ENCODE results near the gene C16orf87.
"Not testable (repeated sequence)": the region's sequence is repeated elsewhere in the genome, so short reads cannot be mapped to it uniquely, and the experiment has no call there.

The C16orf87 gene, protein sequence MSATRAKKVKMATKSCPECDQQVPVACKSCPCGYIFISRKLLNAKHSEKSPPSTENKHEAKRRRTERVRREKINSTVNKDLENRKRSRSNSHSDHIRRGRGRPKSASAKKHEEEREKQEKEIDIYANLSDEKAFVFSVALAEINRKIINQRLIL

DNA sequence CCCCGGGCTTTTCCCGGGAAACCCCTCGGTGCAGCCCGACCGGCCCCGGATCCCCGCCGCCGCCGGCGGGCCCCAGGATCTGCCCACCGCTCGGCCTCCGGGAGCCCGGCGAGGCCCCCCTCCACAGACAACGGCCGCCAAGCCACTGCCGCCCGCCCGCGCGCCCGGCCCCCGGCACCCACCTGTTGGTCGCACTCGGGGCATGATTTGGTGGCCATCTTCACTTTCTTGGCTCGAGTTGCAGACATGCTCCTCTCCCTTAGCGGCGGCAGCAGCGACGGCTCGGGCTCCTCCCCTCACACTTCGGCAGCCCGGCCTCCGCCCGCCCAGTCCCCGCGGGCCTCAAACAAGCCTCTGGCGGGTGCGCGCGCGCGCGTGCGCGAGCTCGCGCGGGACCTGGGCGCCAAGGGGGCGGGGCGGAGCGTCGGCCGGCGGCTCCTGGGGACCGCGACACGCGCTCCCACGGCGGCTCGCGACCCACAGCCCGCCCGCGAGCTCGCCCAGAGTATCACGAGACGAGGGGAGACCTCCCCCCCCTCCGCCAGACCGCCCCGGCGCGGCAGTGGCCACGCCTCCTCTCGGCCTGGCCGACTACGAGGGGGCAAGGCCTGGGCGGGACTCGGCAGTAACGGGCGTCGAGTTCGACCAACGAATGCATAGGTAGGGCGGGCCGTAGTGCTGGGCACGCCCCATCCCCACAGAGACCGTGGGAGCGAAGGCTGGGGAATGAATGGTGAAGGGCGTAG lies at the start of gene C16orf87:
Gene C16orf87 (minus strand): TSS at position 279 of the 746 bp plus-strand sequence. CDS start 31 bp downstream, at position 248.
- peak; percentile 95 for DNase-seq

DNA sequence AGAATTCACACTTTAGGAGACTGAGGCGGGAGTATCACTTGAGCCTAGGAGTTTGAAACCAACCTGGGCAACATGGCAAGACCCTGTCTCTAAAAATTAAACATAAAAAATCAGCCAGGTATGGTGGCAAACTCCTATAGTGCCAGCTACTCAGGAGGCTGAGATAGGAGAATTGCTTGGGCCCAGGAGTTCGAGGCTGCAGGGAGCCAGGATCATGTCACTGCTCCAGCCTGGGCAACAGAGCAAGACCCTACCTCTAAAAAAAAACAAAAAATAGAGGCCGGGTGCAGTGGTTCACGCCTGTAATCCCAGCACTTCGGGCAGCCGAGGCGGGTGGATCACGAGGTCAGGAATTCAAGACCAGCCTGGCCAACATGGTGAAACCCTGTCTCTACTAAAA lies 44.3 kb upstream of the C16orf87 start:
- no peak for DNase-seq

DNA sequence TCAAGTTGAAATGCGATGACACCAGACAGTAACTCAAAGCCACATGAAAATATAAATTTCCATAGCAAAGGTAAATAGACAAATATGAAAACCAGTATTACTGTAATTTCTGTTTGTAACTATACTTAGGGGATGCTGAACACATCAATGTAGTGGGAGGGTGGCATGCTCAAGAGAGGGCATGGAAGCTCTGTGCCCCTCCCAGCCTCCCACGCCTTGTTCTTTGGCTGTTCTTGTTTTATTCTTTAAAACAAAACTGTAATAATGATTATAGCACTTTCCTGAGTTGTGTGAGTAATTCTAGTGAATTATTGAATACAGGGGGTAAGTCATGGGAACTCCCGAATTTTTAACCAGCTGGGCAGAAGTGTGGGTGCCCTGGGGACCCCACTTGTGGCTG lies 42.2 kb upstream of the C16orf87 start:
- DNase-seq: no peak

DNA sequence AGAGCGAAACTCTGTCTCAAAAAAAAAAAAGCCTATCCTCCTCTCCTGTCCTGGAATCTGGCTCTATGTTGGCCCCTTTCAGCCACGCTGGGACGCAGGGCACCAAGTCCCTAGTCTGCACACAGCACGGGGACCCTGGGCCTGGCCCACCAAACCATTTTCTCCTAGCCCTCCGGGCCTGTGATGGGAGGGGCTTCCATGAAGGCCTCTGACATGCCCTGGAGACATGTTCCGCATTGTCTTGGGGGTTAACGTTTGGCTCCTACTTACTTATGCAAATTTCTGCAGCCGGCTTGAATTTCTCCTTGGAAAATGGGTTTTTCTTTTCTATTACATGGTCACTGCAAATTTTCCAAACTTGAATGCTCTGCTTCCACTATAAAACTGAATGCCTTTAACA lies 40.6 kb upstream of the C16orf87 start:
- no peak for DNase-seq

DNA sequence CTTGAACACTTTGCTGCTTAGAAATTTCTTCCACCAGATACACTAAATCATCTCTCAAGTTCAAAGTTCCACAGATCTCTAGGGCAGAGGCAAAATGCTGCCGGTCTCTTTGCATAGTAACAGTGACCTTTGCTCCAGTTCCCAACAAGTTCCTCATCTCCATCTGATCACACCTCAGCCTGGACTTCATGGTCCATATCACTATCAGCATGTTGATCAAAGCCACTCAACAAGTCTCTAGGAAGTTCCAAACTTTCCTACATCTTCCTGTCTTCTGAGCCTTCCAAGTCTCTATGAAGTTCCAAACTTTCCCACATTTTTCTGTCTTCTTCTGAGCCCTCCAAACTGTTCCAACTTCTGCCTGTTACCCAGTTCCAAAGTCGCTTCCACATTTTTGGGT lies 37.9 kb upstream of the C16orf87 start:
- not testable (repeated sequence) for DNase-seq

DNA sequence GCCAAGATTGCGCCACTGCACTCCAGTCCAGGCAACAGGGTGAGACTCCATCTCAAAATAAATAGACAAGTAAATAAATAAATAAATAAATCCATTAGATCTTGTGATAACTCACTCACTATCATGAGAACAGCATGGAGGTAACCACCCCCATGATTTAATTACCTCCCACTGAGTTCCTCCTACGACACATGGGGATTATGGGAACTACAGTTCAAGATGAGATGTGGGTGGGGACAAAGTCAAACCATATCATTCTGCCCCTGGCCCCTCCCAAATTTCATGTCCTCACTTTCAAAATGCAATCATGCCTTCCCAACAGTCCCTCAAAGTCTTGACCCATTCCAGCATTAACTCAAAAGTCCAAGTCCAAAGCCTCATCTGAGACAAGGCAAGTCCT lies 36.5 kb upstream of the C16orf87 start:
- not testable (repeated sequence) for DNase-seq

DNA sequence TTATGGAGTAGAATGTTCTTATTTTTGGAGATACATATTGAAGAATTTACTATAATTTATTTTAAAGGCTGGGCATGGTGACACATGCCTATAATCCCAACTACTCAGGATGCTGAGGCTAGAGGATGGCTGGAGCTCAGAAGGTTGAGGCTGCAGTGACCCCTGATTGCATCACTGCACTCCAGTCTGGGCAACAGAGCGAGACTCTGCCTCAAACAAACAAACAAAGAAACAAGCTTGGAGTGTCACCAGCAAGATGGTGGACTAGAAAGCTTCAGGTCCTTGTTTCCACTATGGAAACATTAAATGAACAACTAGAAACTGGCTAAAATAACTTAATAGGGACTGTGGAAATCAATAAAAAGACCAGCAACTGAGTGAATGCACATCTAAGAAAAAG lies 35.3 kb upstream of the C16orf87 start:
- no peak for DNase-seq

DNA sequence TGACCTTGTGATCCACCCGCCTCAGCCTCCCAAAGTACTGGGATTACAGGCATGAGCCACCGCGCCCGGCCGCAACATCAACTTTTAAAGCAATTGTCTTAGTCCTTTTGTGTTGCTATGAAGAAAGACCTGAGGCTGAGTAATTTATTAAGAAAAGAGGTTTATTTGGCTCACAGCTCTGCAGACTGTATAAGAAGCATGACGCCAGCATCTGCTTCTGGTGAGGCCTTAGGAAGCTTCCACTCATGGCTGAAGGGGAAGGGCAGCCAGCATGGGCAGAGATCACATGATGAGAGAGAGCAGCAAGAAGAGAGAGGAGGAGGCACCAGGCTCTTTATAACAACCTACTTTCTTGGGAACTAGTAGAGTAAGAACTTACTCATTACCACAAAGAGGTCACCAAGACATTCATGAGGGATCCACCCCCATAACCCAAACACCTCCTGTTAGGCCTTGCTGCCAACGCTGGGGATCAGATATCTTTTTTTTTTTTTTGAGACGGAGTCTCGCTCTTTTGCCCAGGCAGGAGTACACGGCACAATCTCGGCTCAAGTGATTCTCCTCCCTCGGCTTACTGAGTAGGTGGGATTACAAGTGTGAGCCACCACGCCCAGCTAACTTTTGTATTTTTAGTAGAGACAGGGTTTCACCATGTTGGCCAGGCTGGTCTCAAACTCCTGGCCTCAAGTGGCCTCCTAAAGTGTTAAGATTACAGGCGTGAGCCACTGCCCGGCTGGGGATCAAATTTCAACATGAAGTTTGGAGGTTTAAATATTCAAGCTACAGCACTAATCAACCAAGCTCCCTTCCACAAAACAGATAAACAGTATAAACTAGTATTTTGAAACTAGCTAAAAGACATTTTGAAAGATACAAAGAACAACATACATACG lies 31.8 kb upstream of the C16orf87 start:
- no peak for DNase-seq

DNA sequence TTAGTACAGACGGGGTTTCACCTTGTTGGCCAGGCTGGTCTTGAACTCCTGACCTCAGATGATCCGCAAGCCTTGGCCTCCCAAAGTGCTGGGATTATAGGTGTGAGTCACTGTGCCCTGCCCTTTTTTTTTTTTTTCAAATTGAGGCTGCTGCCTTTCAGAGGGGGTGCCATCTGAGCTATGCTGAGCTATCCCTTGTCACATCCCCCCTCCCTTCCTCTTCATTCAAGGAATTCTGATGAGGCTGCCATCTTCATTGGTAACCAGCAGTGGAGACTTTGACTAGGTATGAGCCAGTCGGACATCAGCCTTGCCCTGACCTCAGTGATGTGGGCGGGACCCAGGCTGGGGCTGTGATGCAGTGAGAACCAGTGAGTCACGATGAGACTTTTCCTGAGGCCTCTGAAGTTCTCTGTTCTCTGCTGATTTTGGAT lies 28.8 kb upstream of the C16orf87 start:
- DNase-seq: no peak

DNA sequence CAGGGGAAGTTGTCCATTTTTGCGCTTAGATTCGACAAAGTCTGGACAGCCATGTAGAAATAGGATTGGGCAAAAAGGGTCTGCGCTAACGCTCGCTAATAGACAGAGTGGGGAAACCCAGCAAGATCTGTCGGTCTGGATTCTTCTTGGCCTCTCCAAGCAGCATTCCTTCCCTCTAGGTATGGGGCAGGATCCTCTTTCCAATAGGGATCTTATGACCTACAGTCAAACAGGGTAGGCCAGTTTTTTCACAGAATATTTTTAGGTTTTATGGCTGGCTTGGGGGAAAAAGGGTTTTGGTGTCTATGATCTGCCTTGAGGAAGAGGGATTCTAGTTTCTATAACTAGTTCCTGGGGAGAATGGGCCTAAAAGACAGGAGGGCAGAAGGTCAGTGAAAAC lies 27.2 kb upstream of the C16orf87 start:
- DNase-seq: no peak

DNA sequence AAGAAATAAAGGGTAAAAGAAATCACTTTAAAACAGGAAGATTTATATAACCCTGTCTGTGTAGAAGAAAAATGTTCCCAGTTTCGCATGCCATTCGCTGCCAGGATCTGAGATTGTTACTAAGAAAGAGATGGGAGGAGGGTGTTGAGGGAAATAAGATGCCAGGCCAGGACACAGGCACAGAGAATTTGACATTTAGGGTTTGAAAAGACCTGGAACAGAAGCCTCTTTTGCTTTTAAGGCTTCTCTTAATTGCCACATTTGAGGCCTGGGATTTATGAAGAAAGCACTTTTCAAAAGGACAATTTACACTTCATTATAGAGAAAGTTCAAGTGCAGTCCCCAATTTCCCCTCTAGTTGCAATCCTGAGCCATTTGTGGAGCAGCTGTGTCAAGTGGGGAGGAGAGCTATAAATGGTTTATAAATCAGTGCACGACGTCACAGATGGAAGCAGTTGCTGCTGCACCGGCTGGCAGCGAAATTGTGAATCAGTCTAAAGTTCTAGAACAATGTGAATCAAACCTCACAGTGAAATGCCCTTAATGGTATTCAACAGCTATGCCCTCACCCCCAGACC lies 26.5 kb upstream of the C16orf87 start:
- DNase-seq: peak; percentile 38

DNA sequence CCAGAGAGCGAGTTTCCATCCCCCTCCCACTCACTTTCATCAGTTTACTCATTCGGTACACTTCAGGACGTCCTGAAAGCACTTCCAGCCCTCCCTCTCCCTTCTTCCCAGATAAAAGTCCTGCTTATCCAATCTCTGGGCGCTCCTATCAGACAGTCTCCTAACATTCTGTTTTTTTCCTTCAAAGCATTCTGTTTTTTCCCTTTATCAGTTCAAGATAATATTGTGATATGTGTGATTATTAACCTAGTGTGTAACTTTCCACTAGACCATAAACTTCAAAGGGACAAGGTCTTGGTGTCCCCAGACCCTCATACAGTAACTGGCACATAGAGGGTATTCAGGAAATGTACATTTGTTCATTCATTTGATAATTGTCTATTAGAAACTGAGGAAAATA lies 24.4 kb upstream of the C16orf87 start:
- DNase-seq: no peak

DNA sequence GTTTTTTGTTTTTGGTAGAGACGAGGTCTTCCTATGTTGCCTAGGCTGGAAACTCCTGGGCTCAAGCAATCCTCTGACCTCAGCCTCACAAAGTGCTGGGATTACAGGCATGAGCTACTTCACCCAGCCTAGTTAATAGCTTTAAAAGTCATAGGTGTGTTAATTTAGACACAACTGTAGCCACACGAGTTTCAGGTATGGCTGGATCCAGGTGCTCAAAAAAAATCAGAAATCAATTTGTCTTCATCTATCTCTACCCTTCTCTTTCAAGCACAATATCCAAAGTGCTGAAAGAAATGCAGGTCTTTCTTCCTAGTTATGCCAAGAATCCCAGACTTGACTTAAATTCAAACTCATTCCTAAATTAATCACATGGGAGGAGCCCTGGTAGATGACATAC lies 23.9 kb upstream of the C16orf87 start:
- DNase-seq: no peak

DNA sequence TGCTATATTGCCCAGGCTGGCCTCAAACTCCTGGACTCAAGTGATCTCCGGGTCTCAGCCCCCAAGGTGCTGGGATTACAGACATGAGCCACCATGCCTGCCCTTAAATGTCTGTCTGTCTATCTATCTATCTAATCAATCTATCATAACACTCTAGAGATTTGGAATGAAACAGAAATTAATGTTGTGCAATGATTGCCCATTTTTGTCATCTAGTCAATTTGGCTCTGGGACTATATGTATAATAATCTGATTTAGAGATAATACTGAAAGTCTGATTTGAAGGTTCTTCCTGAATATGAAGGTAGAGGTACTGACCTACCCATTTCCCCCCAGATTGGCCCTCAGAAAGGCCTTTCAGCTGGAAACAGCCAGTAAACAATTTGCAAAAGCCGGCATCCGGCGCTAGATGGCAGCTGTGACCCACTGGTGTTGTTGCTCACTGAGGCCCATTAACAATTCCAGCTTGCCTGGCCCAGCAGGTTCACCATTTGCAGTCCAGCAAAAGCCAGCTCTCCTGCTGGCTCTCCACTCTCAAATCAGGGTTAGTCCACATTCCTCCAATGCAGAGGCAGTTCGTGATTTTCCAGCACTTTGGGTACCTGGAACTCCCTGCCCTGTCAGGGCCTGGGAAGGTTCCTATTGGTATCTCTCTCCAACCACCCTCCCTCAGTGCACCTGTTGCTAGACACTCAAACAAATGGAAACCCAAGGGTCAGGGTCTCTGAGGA lies 22.9 kb upstream of the C16orf87 start:
- DNase-seq: peak; percentile 90

DNA sequence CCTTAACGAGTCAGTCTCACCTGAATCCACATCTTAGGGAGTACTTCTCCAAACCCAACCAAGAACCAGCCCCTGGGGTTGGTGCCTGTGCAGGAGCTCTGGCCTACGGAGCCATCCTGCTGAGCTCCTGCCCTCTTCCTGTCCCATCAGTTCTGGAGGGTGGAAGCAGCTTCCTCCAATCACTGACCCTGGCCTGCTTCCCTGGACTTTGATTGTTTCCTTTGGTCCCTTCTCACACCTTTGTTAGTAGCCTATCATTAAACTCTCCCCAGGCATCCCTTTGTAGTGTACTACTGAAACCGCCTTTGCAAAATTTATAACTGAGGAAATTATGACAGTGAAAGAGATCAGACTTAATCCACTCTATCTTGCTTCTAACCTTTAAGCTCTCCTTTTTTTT lies 21.1 kb upstream of the C16orf87 start:
- no peak for DNase-seq

DNA sequence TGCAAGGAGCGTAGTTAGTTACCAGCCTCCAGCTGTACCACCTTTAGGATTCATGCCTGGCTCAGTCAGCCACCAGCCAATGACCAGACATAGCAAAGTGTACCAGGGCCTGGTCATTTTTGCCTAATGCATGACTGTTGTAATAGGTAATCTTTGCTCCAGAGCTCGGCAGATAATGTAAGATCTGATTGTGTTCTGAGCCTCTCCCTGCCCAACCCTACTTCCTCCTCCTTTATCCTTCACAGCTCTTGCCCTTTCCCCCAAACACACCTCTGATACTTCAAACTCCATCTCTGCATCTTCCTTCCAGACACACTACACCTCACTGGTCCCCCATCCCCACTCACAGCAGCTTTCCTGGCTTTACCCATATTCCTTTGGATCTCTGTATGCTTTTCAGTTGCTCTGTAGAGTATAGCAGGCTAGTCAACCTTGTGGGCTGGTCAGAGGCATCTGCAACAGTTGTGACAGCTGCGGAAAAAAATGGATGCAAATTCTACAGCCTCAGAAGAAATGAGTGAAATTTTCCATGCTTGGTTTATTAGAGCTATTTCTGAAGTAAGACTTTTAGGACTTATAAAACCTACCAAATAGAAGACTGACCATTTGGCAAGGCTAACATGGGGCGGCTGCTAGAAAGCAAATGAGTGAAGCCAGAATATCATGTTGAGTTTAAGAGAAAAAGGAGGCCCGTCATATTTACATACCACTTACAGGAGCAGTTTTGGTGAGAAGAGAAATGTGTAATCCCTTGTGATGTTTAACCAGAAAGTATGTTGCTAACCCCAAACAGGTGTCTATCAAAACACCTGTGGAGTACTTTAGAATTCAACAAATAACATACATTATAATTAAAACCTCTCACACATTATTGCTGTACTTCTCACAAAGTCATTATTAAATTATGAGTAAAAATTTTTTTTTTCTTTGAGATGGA lies 19.9 kb upstream of the C16orf87 start:
- no peak for DNase-seq

DNA sequence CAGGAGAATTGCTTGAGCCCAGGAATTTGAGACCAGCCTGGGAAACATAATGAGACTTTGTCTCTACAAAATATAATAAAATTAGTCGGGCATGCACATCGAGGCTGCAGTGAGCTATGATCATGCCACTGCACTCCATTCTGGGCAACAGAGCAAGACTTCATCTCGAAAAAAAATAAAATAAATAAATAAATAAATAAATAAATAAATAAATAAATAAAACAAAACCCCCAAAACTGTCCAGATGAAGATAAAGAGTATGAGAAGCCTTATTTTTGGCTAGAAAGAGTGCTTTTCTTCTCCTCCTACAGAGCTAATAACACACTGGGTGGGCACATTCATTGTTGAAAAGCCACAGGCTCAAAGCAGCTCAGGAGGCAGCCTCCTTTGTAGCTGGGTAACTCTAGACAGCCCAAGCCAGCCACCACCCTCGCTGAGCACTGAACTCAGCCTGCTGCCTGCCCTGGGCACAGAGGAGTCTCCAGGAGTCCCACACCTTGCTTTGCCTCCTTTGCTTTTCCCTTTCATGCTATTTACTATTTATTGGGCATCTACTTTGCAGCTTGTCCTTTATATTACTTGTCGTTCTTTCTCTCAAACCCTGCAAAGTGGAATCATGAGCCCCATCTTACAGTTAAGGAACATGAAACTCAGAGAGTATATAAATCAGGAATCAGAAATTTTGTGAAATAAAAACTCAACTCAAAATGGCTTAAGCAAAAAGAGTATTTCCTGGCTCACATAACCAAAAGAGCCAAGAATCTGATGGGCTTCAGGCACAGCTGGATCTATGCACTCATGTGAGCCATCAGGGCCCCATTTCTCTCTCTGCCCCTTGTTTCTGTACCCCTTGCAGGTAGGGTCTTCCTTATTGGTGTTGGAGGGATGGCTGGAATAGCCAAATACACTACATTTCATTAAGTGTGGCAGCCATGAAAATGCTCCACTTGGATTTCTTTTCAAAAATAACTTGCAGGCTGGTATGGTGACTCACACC lies 18.1 kb upstream of the C16orf87 start:
- no peak for DNase-seq

DNA sequence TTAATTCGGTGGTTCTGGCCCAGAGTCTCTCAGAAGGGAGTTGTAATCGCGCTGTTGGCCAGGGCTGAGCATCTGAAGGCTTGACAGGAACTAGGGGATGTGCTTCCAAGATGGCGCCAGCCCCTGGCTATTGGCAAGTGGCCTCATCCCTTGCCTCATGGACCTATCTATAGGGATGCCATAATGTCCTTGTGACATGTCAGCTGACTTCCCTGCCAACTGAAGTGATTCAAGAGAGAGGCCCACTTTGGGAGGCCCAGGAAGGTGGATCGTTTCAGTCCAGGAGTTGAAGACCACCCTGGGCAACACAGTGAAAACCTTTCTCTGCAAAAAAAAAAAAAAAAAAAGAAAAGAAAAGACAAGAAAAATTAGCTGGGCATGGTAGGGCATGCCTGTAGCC lies 15.0 kb upstream of the C16orf87 start:
- no peak for DNase-seq

DNA sequence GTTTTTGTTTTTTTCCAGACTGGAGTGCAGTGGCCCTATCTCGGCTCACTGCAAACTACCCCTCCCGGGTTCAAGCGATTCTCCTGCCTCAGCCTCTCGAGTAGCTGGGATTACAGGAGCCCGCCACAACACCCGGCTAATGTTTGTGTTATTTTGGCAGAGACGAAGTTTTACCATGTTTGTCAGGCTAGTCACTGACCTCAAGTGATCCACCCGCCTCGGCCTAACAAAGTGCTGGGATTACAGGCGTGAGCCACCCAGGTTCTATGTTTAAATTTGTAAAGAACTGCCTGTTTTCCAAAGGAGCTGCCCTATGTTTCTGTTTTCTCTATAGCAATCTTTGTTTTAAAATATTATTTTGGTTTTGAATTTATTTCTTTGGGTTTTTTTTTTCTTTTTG lies 13.8 kb upstream of the C16orf87 start:
- DNase-seq: no peak
